Activated naive CD4-positive, alpha-beta T cell treated with anti-CD3 and anti-CD28 coated beads, Interleukin-2, amount 10 ng/mL, durations not matched to agents 5 hours and 36 hours (primary cell): ENCODE measurements around the gene ELOVL1. TPM values are rescaled to one million over a fixed set of nuclear protein-coding genes. Genes with fewer than 3 reads are reported as not detected.

Experiments used
- microRNA-seq: library from miRNA; unstranded; fragments of <30 nt; microRNA quantifications from one replicate; pipeline ENCODE4 v1.2.0, GENCODE V29; 2022; ENCODE audit warnings: borderline microRNAs expressed, borderline replicate concordance
- total RNA-seq, 2 experiments: library from RNA; stranded (reverse); gene quantifications; one replicate each; pipeline ENCODE4 v1.2.3, GENCODE V29; 2021

ELOVL1 gene
- 10 to 100 TPM; 58.0 to 60.4 TPM for total RNA-seq

GRCh38 chr1:43367904-43368645, at the start of gene ELOVL1:
ELOVL1 (minus strand) TSS chr1:43368011; CDS start chr1:43365609, 2,402 bp downstream.

DNA sequence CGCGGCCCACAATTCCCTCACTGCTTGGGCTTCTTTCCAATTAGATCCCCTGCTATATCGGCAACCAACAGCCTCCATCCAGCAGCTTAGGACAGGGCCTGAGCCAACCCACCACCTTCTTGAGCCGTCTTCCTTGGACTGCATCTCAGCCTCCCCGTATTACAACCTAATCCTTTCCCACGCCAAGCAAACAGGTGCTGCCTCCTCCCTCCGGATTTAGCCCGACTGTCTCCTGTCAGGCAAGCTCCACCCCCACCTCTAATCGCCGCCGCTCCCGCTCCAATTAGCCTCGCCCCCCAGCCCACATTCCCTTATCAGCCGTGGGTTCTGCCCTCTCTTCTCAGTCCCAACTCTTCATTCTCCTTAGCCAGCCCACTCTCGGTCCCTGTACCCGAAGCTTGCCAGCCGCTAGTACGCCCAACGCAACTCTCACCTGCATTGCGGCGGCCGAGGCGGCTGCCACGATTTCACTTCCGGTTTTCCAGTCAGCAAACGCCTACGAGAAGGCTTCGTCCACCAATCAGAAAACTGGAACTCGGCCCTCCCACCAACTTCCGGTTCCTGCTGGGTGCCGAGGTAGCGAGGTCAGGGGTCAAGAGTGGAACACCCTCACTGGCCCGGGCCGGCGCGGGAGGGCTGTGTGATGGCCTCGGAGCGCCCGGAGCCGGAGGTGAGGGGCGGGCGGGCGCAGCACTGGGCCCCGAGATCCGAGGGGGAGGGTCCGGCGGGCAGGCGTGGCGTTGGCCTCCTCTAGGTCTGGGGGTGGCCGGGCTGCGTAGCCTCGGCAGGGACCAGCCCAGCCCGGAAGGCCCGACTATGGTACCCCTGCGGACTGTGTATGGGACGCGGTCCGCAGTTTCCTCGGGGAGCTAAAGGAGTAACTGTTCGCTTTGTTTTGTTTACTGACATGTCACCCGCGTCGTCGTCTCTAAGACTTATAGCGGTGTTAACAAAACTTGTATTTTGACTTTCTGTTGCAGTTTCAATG, 21.8 kb upstream of the ELOVL1 start, which contains the start of the genes MED8 and SZT2:
MED8 (minus strand) TSS at position 475 of the 988 bp plus-strand sequence; CDS start at position 439, 36 bp downstream.
SZT2 (plus strand) TSS at position 574 of the 988 bp plus-strand sequence; CDS start at position 644, 70 bp downstream.

DNA sequence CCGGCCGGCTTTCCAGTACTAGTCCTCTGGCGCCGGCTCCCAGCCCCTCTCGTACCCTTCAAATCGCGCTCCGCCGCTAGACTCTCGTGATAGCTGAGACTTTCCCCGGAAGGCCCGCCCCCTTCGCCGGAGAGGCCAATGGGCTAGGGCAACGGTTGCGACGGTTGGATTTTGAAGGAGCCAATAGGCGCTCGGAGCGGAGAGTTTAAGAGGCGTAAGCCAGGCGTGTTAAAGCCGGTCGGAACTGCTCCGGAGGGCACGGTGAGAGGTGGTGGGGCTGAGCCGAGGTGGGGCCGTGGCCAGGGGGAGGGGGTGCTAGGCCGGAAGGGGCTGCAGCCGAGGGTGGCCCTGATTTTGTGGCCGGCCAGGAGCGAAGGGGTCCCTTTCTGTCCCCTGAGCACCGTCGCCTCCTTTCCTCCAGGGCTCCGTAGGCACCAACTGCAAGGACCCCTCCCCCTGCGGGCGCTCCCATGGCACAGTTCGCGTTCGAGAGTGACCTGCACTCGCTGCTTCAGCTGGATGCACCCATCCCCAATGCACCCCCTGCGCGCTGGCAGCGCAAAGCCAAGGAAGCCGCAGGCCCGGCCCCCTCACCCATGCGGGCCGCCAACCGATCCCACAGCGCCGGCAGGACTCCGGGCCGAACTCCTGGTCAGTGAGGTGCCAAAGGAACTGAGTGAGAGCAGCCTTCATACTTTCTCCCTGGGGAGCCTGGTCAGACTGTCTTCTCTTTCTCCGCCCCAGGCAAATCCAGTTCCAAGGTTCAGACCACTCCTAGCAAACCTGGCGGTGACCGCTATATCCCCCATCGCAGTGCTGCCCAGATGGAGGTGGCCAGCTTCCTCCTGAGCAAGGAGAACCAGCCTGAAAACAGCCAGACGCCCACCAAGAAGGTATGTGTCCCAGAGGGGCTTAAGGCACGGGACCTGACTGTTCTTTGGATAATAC, 8.8 kb downstream of the ELOVL1 start, which contains the start of gene CDC20:
CDC20 (plus strand) TSS at position 236 of the 948 bp plus-strand sequence; CDS start at position 471, 235 bp downstream.

DNA sequence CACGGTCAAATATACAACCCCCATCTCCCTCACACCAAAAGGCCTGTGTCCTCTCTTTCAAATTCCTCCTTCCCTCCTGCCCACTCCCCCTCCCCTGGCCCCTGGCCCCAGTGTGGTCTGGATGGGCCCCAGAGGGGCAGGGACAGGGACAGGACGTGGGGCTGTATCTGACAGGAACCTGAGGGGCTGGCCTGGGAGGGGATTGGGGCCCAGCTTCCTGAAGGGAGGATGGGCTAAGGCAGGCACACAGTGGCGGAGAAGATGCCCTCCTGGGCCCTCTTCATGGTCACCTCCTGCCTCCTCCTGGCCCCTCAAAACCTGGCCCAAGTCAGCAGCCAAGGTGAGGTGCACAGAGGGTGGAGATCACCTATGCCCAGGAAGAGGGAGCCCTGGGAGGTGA, 30.2 kb downstream of the ELOVL1 start, which contains the start of gene MPL:
MPL (plus strand) TSS at position 231 of the 400 bp plus-strand sequence; CDS start at position 262, 31 bp downstream.

Small RNA genes within 50 kb of the gene (microRNA-seq; reads per million reads assigned to microRNA genes)
- gene MIR6734 = 1.5 reads per million

Other genes with a start within 250 kb of the ELOVL1 start
- gene EBNA1BP2, start 195.7 kb downstream of the ELOVL1 start, total RNA-seq = 10 to 100 TPM; 31.7 to 35.7 TPM
- gene CFAP57, start 195.7 kb downstream of the ELOVL1 start, total RNA-seq = not detected
- gene TMEM125, start 98.0 kb downstream of the ELOVL1 start, total RNA-seq = not detected
- gene C1orf210, start 82.4 kb downstream of the ELOVL1 start, total RNA-seq = not detected
- gene TIE1, start 67.0 kb downstream of the ELOVL1 start, total RNA-seq = not detected
- not detected for gene MPL, start 30.2 kb downstream of the ELOVL1 start, total RNA-seq
- 10 to 100 TPM; 87.0 to 88.5 TPM for gene CDC20, start 9.0 kb downstream of the ELOVL1 start, total RNA-seq
- gene MED8, start 21.8 kb upstream of the ELOVL1 start, total RNA-seq = 10 to 100 TPM; 28.6 to 29.1 TPM
- 10 to 100 TPM; 64.9 to 71.4 TPM for gene SZT2, start 21.9 kb upstream of the ELOVL1 start, total RNA-seq
- 10 to 100 TPM; 21.2 to 25.4 TPM for gene HYI, start 85.9 kb upstream of the ELOVL1 start, total RNA-seq
- gene PTPRF, start 162.9 kb upstream of the ELOVL1 start, total RNA-seq = 1 to 10 TPM; 1.3 to 2.5 TPM